D341Med (cell line): ENCODE measurements around the gene FEM1B.
A peak's percentile ranks its signal among the peaks of the same experiment; 100 is the strongest.

Source experiments
- DNase-seq: peaks from one replicate; pipeline ENCODE4 v3.0.0; 2012; ENCODE audit warnings: low spot score

FEM1B gene

DNA sequence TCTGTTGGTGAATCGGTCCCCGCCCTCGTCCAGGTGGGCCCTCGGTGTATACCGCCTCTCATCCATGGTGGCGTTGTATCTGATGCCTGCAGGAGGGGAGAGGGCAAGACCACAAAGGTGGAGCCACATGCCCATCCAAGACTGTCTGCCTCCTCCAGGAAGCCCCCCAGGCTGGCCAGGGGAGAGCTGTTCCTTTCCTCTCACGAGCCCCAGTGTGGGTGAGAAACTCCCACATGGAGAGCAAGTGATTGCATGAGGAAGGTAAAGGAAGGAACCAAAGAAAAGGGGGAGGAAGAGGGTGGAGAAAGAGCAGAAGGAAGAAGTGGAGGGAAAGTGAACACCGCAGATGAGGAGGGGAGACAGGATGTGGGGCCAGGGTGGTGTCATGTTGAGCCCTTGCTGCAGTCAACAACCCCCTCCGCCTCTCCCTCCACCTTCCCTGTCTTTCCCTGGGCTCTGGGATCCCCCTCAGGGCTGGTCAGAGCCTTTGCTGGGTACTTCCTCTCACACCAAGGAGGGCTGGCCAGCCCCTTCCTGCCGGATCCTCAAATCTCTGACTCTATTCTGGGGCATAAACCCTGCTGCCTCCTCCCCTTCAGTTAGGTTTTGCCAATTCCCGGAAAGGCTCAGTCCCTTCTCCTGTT, 49.3 kb downstream of the FEM1B start:
- DNase-seq: no peak

- no peak for DNase-seq
Observed at GRCh38 chr15:68328443-68328842, 50.9 kb downstream of the FEM1B start.

DNA sequence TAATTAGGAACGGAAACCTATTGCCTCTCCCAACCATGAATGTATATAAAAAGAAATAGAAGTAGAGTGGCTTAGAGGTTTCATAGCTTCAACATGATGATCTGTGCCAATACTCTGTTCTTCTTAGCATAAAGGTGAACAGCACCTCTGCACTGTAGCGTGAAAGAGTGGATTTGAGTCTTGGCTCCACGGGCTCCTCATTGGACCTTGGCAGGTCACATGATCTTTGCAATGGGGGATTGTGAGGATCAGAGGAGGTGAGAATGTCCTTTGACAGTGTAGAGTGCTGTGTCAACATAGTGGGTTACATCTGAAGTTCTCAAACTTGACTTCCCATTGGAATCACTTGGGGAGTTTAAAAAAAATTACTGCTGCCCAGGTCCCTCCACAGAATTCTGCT, 51.4 kb downstream of the FEM1B start:
- DNase-seq: no peak

- no peak for DNase-seq
Observed at GRCh38 chr15:68330416-68330815, 52.9 kb downstream of the FEM1B start.

DNA sequence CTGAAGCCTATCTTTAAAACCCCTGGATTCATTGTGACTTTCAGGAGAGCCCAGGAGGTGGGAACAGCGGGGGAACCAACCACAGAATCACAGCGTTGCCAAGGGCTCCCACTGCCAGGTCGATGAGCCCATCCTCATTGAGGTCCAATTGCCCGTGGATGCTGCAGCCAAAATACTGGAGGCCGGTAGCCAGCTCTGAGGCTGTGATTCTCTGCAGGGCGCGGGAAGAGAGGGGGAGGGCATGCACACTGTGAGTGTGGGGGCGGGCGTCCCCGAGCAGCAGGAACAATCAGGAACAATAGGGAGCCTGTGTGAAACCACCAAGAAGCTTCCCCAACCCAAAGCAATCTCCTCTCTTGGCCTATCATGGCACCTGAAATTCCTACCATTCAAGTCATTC, 53.4 kb downstream of the FEM1B start:
- no peak for DNase-seq

GRCh38 chr15:68332266-68332665, 54.7 kb downstream of the FEM1B start:
- no peak for DNase-seq

GRCh38 chr15:68333775-68334470, 56.4 kb downstream of the FEM1B start:
- no peak for DNase-seq

DNA sequence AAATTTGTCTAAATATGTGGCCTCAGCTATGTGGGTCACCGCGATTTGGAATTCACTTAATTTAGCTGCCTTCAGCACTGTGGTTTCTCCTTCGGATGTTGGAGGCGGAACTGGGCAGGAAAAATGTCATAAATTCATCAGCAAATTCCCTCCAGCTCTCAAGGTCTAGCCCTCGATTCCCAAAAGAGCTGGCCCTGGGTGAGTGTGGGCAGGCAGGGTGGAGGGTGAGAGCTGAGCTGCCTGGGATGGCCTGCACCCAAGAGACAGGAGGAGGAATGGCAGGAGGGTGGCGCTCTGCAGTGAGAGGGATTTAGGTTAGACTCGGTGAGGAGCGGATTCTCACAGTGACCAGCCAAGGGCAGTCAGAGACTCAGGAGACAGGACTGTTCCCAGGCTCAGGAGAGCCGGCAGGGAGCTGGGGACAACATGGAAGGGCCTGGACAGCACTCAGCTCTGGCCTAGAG, 57.1 kb downstream of the FEM1B start:
- DNase-seq: no peak

- no peak for DNase-seq
Observed at GRCh38 chr15:68335251-68335650, 57.7 kb downstream of the FEM1B start.

- no peak for DNase-seq
Observed at GRCh38 chr15:68335655-68336054, 58.1 kb downstream of the FEM1B start.

DNA sequence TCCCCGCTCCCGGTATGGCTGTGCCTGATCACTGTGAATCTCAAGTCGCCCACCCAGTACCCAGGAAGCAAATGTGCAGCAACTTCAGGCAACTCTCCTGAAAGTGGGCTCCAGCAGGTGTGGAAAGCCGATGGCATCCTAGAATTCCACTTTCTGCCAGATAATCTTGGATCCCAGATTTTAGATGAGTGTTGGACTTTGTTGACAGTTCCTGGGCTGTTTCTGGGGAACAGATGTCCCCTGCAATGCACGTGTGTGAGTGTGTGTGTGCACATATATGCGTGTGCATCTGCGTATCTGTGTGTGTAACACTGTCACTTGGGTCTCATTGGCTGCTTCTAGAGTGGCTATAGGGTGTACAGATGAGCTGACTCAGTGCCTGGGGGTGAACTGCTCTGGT, 59.0 kb downstream of the FEM1B start:
- no peak for DNase-seq

GRCh38 chr15:68337826-68338225, 60.3 kb downstream of the FEM1B start:
- no peak for DNase-seq

DNA sequence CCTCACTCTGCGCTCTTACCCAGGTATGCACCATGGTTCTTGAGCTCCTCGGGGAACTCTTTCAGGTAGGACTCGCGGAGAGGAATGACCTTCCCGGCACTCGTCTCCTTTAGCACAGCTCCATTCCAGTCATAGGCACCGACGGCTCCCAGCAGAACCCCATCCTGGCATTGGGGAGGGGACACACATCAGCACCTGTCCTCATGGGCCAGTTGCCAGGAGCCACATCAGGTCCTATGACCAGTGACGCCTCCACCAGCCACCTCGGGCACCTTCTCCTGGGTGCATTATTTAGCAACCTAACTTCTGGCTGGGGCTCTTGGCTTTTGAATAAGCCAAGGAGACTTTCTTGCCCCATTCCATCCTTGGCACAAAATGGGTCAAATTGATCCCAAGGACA, 61.9 kb downstream of the FEM1B start:
- no peak for DNase-seq

DNA sequence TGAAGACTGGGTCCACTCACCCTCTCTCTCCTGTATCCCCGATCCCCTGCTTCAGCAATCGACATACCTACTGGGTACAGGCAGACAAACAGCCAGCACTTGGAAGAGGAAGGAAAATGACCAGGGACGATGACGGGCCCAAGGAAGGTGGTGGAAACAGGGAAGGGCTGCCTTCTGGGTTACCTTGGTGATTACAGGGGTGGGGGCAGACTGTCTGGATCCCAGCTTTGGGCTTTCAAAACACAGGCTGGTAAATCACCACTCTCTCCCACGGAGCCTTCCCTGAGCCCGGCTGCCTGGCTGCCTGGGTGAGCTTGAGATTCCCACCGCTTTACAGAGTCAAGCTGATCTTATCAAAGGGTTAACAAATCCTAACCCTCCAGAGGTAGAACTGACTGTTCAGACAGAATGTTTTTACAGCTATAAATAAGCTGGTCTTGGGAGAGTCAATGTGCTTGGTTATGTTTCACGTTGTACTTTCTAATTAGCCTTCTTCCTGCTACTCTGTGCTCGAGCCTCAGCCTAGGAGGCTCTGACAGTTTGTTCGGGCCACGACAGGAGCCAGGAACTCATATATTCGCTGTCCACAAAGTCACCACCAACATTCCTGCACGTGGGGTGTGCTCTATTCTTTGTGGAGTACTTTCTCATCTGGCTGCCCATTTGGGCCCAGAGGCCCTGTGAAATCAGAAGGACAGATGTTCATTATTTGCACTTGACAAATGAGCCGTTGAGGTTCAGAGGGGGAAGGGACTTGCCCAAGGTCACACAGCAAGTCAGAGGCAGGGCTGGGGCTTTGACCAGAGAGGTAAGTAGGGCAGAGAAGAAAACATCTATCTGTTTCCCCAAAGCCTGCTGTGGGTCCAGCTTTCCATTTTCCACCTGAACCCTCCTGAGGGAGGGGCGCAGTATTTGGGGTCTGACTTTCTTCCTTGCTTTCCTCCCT, 63.5 kb downstream of the FEM1B start:
- no peak for DNase-seq

- DNase-seq: no peak
Observed at GRCh38 chr15:68341760-68342725, 64.5 kb downstream of the FEM1B start.

GRCh38 chr15:68343579-68344225, 66.2 kb downstream of the FEM1B start:
- DNase-seq: peak; percentile 45

- DNase-seq: no peak
Observed at GRCh38 chr15:68344600-68344999, 67.1 kb downstream of the FEM1B start.
